ENCODE measurements around the gene P3H1. TPM values are rescaled to one million over a fixed set of nuclear protein-coding genes. Genes with fewer than 3 reads are reported as not detected.
"Not testable (repeated sequence)": the region's sequence is repeated elsewhere in the genome, so short reads cannot be mapped to it uniquely, and the experiment has no call there.

The P3H1 gene
- total RNA-seq: 104 to 123 TPM (median 105 TPM) in 3 replicates

GRCh38 chr1:42766741-42767509 is at the start of gene P3H1, which contains the start of gene C1orf50:
P3H1 (minus strand) TSS chr1:42767028; CDS start chr1:42766971, 57 bp downstream.
C1orf50 (plus strand) TSS chr1:42767249; CDS start chr1:42767312, 63 bp downstream.
- no peak for TF ChIP-seq CTCF (IDR thresholded peaks at IDR 0.05; ENCODE audit: unreplicated experiment)
- Mint-ChIP-seq H3K36me3 (peaks cover 7% of the 10 kb centered on the region), H3K27ac (peak within 1 kb of the TSS; percentile 92), H3K9me3 (no peaks in the 10 kb centered on the region), H3K27me3 (ENCODE audit: low read depth) (no peaks in the 10 kb centered on the region), H3K4me3 (no peak within 1 kb of the TSS), H3K4me1 (peaks cover 13% of the 10 kb centered on the region)
- DNase-seq (ENCODE audit: low spot score in 2 of 2, unreplicated experiment in 2 of 2): peak; percentile 99

- Mint-ChIP-seq H3K36me3 (peaks cover 8% of the 10 kb centered on the region), H3K4me1 (peaks cover 22% of the 10 kb centered on the region), H3K9me3 (no peaks in the 10 kb centered on the region), H3K27ac (peak overlapping the region; percentile 92), H3K4me3 (peak overlapping the region; percentile 73), H3K27me3 (ENCODE audit: low read depth) (no peaks in the 10 kb centered on the region)
- TF ChIP-seq CTCF (IDR thresholded peaks at IDR 0.05; ENCODE audit: unreplicated experiment): no peak
- no peak for DNase-seq (ENCODE audit: low spot score in 2 of 2, unreplicated experiment in 2 of 2)
These were observed 49.2 kb upstream of the P3H1 start for GRCh38 chr1:42815941-42816584.

GRCh38 chr1:42814815-42815214 is 48.0 kb upstream of the P3H1 start:
- H3K9me3 Mint-ChIP-seq; H3K27ac Mint-ChIP-seq; H3K4me3 Mint-ChIP-seq; DNase-seq (ENCODE audit: low spot score in 2 of 2, unreplicated experiment in 2 of 2); H3K36me3 Mint-ChIP-seq; H3K27me3 Mint-ChIP-seq (ENCODE audit: low read depth): not testable (repeated sequence)
- H3K4me1 Mint-ChIP-seq: peaks cover 15% of the 10 kb centered on the region

GRCh38 chr1:42807056-42807668 is 40.3 kb upstream of the P3H1 start:
- Mint-ChIP-seq H3K9me3 (peaks cover 6% of the 10 kb centered on the region), H3K27me3 (ENCODE audit: low read depth) (no peaks in the 10 kb centered on the region), H3K4me3 (no peak overlapping the region), H3K27ac (no peak overlapping the region), H3K4me1 (peaks cover 2% of the 10 kb centered on the region), H3K36me3 (peaks cover 26% of the 10 kb centered on the region)
- no peak for TF ChIP-seq CTCF (IDR thresholded peaks at IDR 0.05; ENCODE audit: unreplicated experiment)
- no peak for DNase-seq (ENCODE audit: low spot score in 2 of 2, unreplicated experiment in 2 of 2)

- no peak for TF ChIP-seq CTCF (IDR thresholded peaks at IDR 0.05; ENCODE audit: unreplicated experiment)
- Mint-ChIP-seq H3K27ac (no peak overlapping the region), H3K4me3 (no peak overlapping the region), H3K9me3 (peaks cover 6% of the 10 kb centered on the region), H3K4me1 (peaks cover 2% of the 10 kb centered on the region), H3K36me3 (peaks cover 25% of the 10 kb centered on the region), H3K27me3 (ENCODE audit: low read depth) (no peaks in the 10 kb centered on the region)
- no peak for DNase-seq (ENCODE audit: low spot score in 2 of 2, unreplicated experiment in 2 of 2)
These were observed 39.8 kb upstream of the P3H1 start for GRCh38 chr1:42806593-42806992.

- no peaks in the 10 kb centered on the region for H3K27me3 Mint-ChIP-seq (ENCODE audit: low read depth)
- H3K9me3 Mint-ChIP-seq: peaks cover 6% of the 10 kb centered on the region
- no peak for TF ChIP-seq CTCF (IDR thresholded peaks at IDR 0.05; ENCODE audit: unreplicated experiment)
- no peak for DNase-seq (ENCODE audit: low spot score in 2 of 2, unreplicated experiment in 2 of 2)
- H3K4me1 Mint-ChIP-seq: no peaks in the 10 kb centered on the region
- no peak overlapping the region for H3K27ac Mint-ChIP-seq
- H3K4me3 Mint-ChIP-seq: no peak overlapping the region
- H3K36me3 Mint-ChIP-seq: peaks cover 22% of the 10 kb centered on the region
These were observed 39.3 kb upstream of the P3H1 start for GRCh38 chr1:42806171-42806570.

Data from mesothelial cell of epicardium (in vitro differentiated cells).